ENCODE data around the gene ALPG. TPM values are rescaled to one million over a fixed set of nuclear protein-coding genes. Genes with fewer than 3 reads are reported as not detected.

The ALPG gene
- total RNA-seq, 1 experiment from 2014 or later = 1.2 TPM

GRCh38 chr2:232376713-232377112 lies 29.9 kb upstream of the ALPG start (continued):
- TF ChIP-seq, protein P1, sequence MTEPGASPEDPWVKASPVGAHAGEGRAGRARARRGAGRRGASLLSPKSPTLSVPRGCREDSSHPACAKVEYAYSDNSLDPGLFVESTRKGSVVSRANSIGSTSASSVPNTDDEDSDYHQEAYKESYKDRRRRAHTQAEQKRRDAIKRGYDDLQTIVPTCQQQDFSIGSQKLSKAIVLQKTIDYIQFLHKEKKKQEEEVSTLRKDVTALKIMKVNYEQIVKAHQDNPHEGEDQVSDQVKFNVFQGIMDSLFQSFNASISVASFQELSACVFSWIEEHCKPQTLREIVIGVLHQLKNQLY (CRISPR knock-in tag; IDR thresholded peaks at IDR 0.05) = no peak
- no peak for TF ChIP-seq GTF2I (CRISPR knock-in tag; conservative IDR thresholded peaks at IDR 0.05)
- TF ChIP-seq CBFB (CRISPR knock-in tag; IDR thresholded peaks at IDR 0.05; ENCODE audit: low read depth) = no peak
- no peak for TF ChIP-seq HMGA2 (CRISPR knock-in tag; IDR thresholded peaks at IDR 0.05)
- TF ChIP-seq ZNF317 (CRISPR knock-in tag; IDR thresholded peaks at IDR 0.05; ENCODE audit: borderline replicate concordance, low read depth) = no peak
- TF ChIP-seq FOXK1 (CRISPR knock-in tag; IDR thresholded peaks at IDR 0.05) = no peak
- no peak for TF ChIP-seq TP53 (CRISPR knock-in tag; IDR thresholded peaks at IDR 0.05)

DNA sequence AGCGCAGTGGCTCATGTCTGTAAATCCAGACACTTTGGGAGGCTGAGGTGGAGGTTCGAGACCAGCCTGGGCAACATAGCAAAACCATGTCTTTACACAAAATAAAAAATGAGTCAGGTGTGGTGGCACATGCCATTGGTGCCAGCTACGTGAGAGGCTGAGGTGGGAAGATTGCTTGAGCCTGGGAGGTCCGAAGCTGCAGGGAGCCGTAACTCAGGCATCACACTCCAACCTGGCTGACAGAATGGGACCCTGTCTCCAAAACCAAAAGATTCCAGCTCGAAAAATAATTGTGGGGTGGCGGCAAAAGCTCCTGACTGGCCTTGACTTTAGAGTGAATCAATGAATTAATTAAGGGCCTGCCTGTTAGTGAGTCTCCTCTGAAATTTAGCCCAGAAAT lies 29.3 kb upstream of the ALPG start:
- Mint-ChIP-seq H3K27me3 (ENCODE audit: low read depth) (peaks cover 6% of the 10 kb centered on the region), H3K9me3 (no peaks in the 10 kb centered on the region), H3K4me1 (peaks cover 19% of the 10 kb centered on the region), H3K36me3 (no peaks in the 10 kb centered on the region), H3K27ac (no peak overlapping the region), H3K4me3 (no peak overlapping the region)
- peak; percentile 5 for DNase-seq (ENCODE audit: low spot score)
- ATAC-seq = no peak
- TF ChIP-seq USF2 (CRISPR knock-in tag; IDR thresholded peaks at IDR 0.05) (no peak), FOXP4 (CRISPR knock-in tag; IDR thresholded peaks at IDR 0.05) (no peak), ZNF219 (CRISPR knock-in tag; IDR thresholded peaks at IDR 0.05; ENCODE audit: borderline replicate concordance) (no peak), ZNF317 (CRISPR knock-in tag; IDR thresholded peaks at IDR 0.05; ENCODE audit: borderline replicate concordance, low read depth) (no peak), ZBTB43 (CRISPR knock-in tag; IDR thresholded peaks at IDR 0.05) (no peak), PREB (CRISPR knock-in tag; IDR thresholded peaks at IDR 0.05; ENCODE audit: borderline replicate concordance) (no peak), ZNF121 (CRISPR knock-in tag; IDR thresholded peaks at IDR 0.05) (no peak), NR1H2 (CRISPR knock-in tag; IDR thresholded peaks at IDR 0.05) (no peak), CREB1 (CRISPR knock-in tag; IDR thresholded peaks at IDR 0.05) (no peak)
- TF ChIP-seq, protein P2, sequence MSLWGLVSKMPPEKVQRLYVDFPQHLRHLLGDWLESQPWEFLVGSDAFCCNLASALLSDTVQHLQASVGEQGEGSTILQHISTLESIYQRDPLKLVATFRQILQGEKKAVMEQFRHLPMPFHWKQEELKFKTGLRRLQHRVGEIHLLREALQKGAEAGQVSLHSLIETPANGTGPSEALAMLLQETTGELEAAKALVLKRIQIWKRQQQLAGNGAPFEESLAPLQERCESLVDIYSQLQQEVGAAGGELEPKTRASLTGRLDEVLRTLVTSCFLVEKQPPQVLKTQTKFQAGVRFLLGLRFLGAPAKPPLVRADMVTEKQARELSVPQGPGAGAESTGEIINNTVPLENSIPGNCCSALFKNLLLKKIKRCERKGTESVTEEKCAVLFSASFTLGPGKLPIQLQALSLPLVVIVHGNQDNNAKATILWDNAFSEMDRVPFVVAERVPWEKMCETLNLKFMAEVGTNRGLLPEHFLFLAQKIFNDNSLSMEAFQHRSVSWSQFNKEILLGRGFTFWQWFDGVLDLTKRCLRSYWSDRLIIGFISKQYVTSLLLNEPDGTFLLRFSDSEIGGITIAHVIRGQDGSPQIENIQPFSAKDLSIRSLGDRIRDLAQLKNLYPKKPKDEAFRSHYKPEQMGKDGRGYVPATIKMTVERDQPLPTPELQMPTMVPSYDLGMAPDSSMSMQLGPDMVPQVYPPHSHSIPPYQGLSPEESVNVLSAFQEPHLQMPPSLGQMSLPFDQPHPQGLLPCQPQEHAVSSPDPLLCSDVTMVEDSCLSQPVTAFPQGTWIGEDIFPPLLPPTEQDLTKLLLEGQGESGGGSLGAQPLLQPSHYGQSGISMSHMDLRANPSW (CRISPR knock-in tag; conservative IDR thresholded peaks at IDR 0.05; ENCODE audit: low read depth) = no peak
- ChIA-PET CTCF (interaction anchor here (0.7 to 6.1 kb wide), 3 partner anchors 10 to 62 kb away, joined by 3 to 48 read pairs (median 3); no protein-coding TSS in a partner anchor), POLR2A (no interaction called here)

All from WTC11 (cell line).